GM19035 (cell line): Measurements from ENCODE around the gene HSD11B1L.

ENCODE experiments used
- ATAC-seq: cut with Tn5 transposase; IDR thresholded peaks from one replicate; pipeline ENCODE4 v1.9.1; 2021; ENCODE audit not compliant: unreplicated experiment

HSD11B1L gene

GRCh38 chr19:5680437-5681368, at the start of gene HSD11B1L, which contains the start of gene MICOS13:
HSD11B1L (plus strand) TSS chr19:5681027; CDS start chr19:5684833, 3,806 bp downstream.
MICOS13 (minus strand) TSS chr19:5680516; CDS start chr19:5680486, 30 bp downstream.
- ATAC-seq = peak; percentile 86

- no peak for ATAC-seq
Measured at GRCh38 chr19:5631567-5632240, 49.1 kb upstream of the HSD11B1L start.

- ATAC-seq = no peak
Measured at GRCh38 chr19:5632241-5632612, 48.6 kb upstream of the HSD11B1L start.

GRCh38 chr19:5632657-5633056, 48.2 kb upstream of the HSD11B1L start:
- no peak for ATAC-seq

- no peak for ATAC-seq
Measured at GRCh38 chr19:5635427-5635826, 45.4 kb upstream of the HSD11B1L start.

GRCh38 chr19:5637971-5638370, 42.9 kb upstream of the HSD11B1L start:
- ATAC-seq = no peak

GRCh38 chr19:5641171-5641570, 39.7 kb upstream of the HSD11B1L start:
- no peak for ATAC-seq

GRCh38 chr19:5642204-5642603, 38.6 kb upstream of the HSD11B1L start:
- no peak for ATAC-seq

GRCh38 chr19:5643060-5643459, 37.8 kb upstream of the HSD11B1L start:
- ATAC-seq = no peak

GRCh38 chr19:5644037-5644436, 36.8 kb upstream of the HSD11B1L start:
- no peak for ATAC-seq

- no peak for ATAC-seq
Measured at GRCh38 chr19:5645409-5645808, 35.4 kb upstream of the HSD11B1L start.

GRCh38 chr19:5646703-5647102, 34.1 kb upstream of the HSD11B1L start:
- no peak for ATAC-seq

- ATAC-seq = no peak
Measured at GRCh38 chr19:5648464-5648863, 32.4 kb upstream of the HSD11B1L start.

- no peak for ATAC-seq
Measured at GRCh38 chr19:5651361-5651760, 29.5 kb upstream of the HSD11B1L start.

- ATAC-seq = no peak
Measured at GRCh38 chr19:5652261-5652660, 28.6 kb upstream of the HSD11B1L start.

- ATAC-seq = no peak
Measured at GRCh38 chr19:5654931-5655330, 25.9 kb upstream of the HSD11B1L start.

- no peak for ATAC-seq
Measured at GRCh38 chr19:5655412-5655811, 25.4 kb upstream of the HSD11B1L start.

- ATAC-seq = no peak
Measured at GRCh38 chr19:5661483-5661882, 19.3 kb upstream of the HSD11B1L start.

GRCh38 chr19:5663904-5664303, 16.9 kb upstream of the HSD11B1L start:
- no peak for ATAC-seq

- no peak for ATAC-seq
Measured at GRCh38 chr19:5664515-5664914, 16.3 kb upstream of the HSD11B1L start.

GRCh38 chr19:5665781-5666513, 14.9 kb upstream of the HSD11B1L start:
- no peak for ATAC-seq
